HCT116 (cell line): ENCODE results near the gene RAMAC. TPM values are rescaled to one million over a fixed set of nuclear protein-coding genes. Genes with fewer than 3 reads are reported as not detected.

Experiments
- ATAC-seq: fragments of 200-7000 bp; cut with Tn5 transposase; 2 replicates; pipeline ENCODE4 v1.9.1; 2020; ENCODE audit warnings: mild to moderate bottlenecking, moderate library complexity
- BruUV-seq: library from RNA; stranded (reverse); fragments of 400-500 nt; replicated peaks from 2 replicates; lab custom pipeline; 2021; lab: Mats Ljungman, UMichigan
- CTCF ChIA-PET: fragments of 300-600 bp; sonication (Branson Sonifier 250); formaldehyde crosslinking; loops from one replicate; lab custom pipeline; 2021; ENCODE audit warnings: antibody characterized with exemption; lab: Charles Lee
- POLR2A ChIA-PET: fragments of 300-600, 350-600 bp; sonication (Branson Sonifier 250); formaldehyde crosslinking; loops from one replicate; lab custom pipeline; 2021; ENCODE audit warnings: antibody characterized with exemption; lab: Charles Lee
- RAD21 ChIA-PET, 2 experiments: fragments of 300-600 bp; sonication (Branson Sonifier 250); formaldehyde crosslinking; loops; one replicate each; lab custom pipeline; 2023; ENCODE audit warnings: low total read pairs in 2 of 2; ENCODE audit not compliant: uncharacterized antibody in 2 of 2, unreplicated experiment in 2 of 2, low non-redundant PET in 1 of 2; lab: Charles Lee
- DNase-seq: peaks from one replicate; pipeline ENCODE4 v3.0.0-alpha.2; 2010; ENCODE audit warnings: low read depth, low spot score
- H2AFZ ChIP-seq: fragments of 200-600 bp; shearing (Covaris generic), sonication (generic); 2 replicates; pipeline ENCODE4 v1.6.1; 2017; ENCODE audit warnings: low read depth, mixed run types, mixed read lengths, antibody characterized with exemption, low read length; ENCODE audit not compliant: poor library complexity, severe bottlenecking
- H3K27ac ChIP-seq: 2 replicates; pipeline ENCODE4 v1.5.1; 2012; ENCODE audit warnings: low read depth, low read length
- H3K27me3 ChIP-seq: fragments of 200-600 bp; sonication (generic); 2 replicates; pipeline ENCODE4 v1.6.1; 2016; ENCODE audit warnings: mixed run types, low read length, mixed read lengths; ENCODE audit not compliant: insufficient read depth
- H3K36me3 ChIP-seq, 2 experiments: fragments of 200-500 bp in 1 of 2; fragments of 200-600 bp in 1 of 2; sonication (Bioruptor generic) in 1 of 2; sonication (generic) in 1 of 2; 2 replicates each; pipeline versions ENCODE4 v1.5.1 to v1.6.1; 2014 to 2016; ENCODE audit warnings: low read length in 2 of 2, inconsistent platforms in 1 of 2, mixed read lengths in 1 of 2, mixed run types in 1 of 2; ENCODE audit not compliant: insufficient read depth in 2 of 2, control insufficient read depth in 1 of 2
- H3K4me1 ChIP-seq, 2 experiments: fragments of 200-600 bp in 1 of 2; sonication (generic) in 1 of 2; 2 replicates each; pipeline versions ENCODE4 v1.5.1 to v1.6.1; 2012 to 2017; ENCODE audit warnings: low read length in 2 of 2, inconsistent platforms in 1 of 2, mild to moderate bottlenecking in 1 of 2, mixed read lengths in 1 of 2, mixed run types in 1 of 2, moderate library complexity in 1 of 2; ENCODE audit not compliant: insufficient read depth in 2 of 2, control insufficient read depth in 1 of 2
- H3K4me2 ChIP-seq: fragments of 200-600 bp; sonication (generic); 2 replicates; pipeline ENCODE4 v1.6.1; 2017; ENCODE audit warnings: mixed run types, low read length, mixed read lengths
- H3K4me3 ChIP-seq, 2 experiments: fragments of 200-600 bp in 1 of 2; sonication (generic) in 1 of 2; replicated peaks in 1 of 2; 2 replicates each; pipeline ENCODE4 v1.5.1; 2011 to 2016; ENCODE audit warnings: low read length in 2 of 2, control low read depth in 1 of 2, low read depth in 1 of 2, mild to moderate bottlenecking in 1 of 2, mixed read lengths in 1 of 2, mixed run types in 1 of 2
- H3K79me2 ChIP-seq: fragments of 200-600 bp; sonication (generic); 2 replicates; pipeline ENCODE4 v1.6.1; 2017; ENCODE audit warnings: mild to moderate bottlenecking, mixed run types, low read length, moderate library complexity, mixed read lengths; ENCODE audit not compliant: insufficient read depth
- H3K9ac ChIP-seq: fragments of 200-600 bp; sonication (generic); 2 replicates; pipeline ENCODE4 v1.6.1; 2016; ENCODE audit warnings: low read length, mixed read lengths
- H3K9me2 ChIP-seq: fragments of 200-600 bp; sonication (generic), shearing (Covaris generic); 2 replicates; pipeline ENCODE4 v1.6.1; 2017; ENCODE audit warnings: mixed run types, mild to moderate bottlenecking, moderate library complexity; ENCODE audit not compliant: insufficient read depth
- H3K9me3 ChIP-seq, 2 experiments: fragments of 200-500 bp in 1 of 2; fragments of 200-600 bp in 1 of 2; sonication (Bioruptor generic) in 1 of 2; sonication (generic) in 1 of 2; 2 replicates each; pipeline ENCODE4 v1.6.1; 2014 to 2017; ENCODE audit warnings: low read length in 2 of 2, mixed read lengths in 2 of 2, inconsistent platforms in 1 of 2, low read depth in 1 of 2, mild to moderate bottlenecking in 1 of 2, mixed run types in 1 of 2, moderate library complexity in 1 of 2; ENCODE audit not compliant: control insufficient read depth in 1 of 2, insufficient read depth in 1 of 2
- H4K20me1 ChIP-seq: fragments of 200-600 bp; sonication (generic), shearing (Covaris generic); 2 replicates; pipeline ENCODE4 v1.6.1; 2017; ENCODE audit warnings: mixed run types, mild to moderate bottlenecking, moderate library complexity; ENCODE audit not compliant: insufficient read depth
- ATF3 ChIP-seq: IDR thresholded peaks from 2 replicates; pipeline ENCODE4 v1.6.1; 2012
- CBX3 ChIP-seq: IDR thresholded peaks from 2 replicates; pipeline ENCODE4 v1.6.1; 2012; ENCODE audit warnings: low read depth
- CEBPB ChIP-seq: IDR thresholded peaks from 2 replicates; pipeline ENCODE4 v1.6.1; 2012; ENCODE audit warnings: low read depth
- CTCF ChIP-seq, 3 experiments: fragments of 200-600 bp in 1 of 3; sonication (generic) in 1 of 3; IDR thresholded peaks in 2 of 3; conservative IDR thresholded peaks in 1 of 3; 2 replicates each; pipeline ENCODE4 v1.5.1; 2012 to 2017; ENCODE audit warnings: low read depth in 2 of 3, low read length in 2 of 3, antibody characterized with exemption in 1 of 3, borderline replicate concordance in 1 of 3, control low read depth in 1 of 3, mild to moderate bottlenecking in 1 of 3, mixed read lengths in 1 of 3, mixed run types in 1 of 3, moderate library complexity in 1 of 3; ENCODE audit not compliant: insufficient read depth in 1 of 3
- FOSL1 ChIP-seq: IDR thresholded peaks from 2 replicates; pipeline ENCODE4 v1.6.1; 2012; ENCODE audit warnings: low read depth
- JUND ChIP-seq: IDR thresholded peaks from 2 replicates; pipeline ENCODE4 v1.6.1; 2012
- POLR2A ChIP-seq: IDR thresholded peaks from 2 replicates; pipeline ENCODE4 v1.7.0; 2011; ENCODE audit warnings: borderline replicate concordance; ENCODE audit not compliant: insufficient read depth, insufficient read length; ENCODE audit errors: extremely low read depth
- RAD21 ChIP-seq: IDR thresholded peaks from 2 replicates; pipeline ENCODE4 v1.6.1; 2012; ENCODE audit warnings: low read depth, mild to moderate bottlenecking
- SIN3A ChIP-seq: IDR thresholded peaks from 2 replicates; pipeline ENCODE4 v1.6.1; 2012; ENCODE audit warnings: low read depth
- SRF ChIP-seq: IDR thresholded peaks from 2 replicates; pipeline ENCODE4 v1.6.1; 2012; ENCODE audit warnings: low read depth
- ZBTB33 ChIP-seq: IDR thresholded peaks from 2 replicates; pipeline ENCODE4 v1.6.1; 2011; ENCODE audit warnings: mild to moderate bottlenecking, low read length, moderate library complexity; ENCODE audit not compliant: insufficient replicate concordance; ENCODE audit errors: extremely low read depth
- ZFX ChIP-seq: fragments of 450-650 bp; IDR thresholded peaks from 2 replicates; pipeline ENCODE4 v1.6.1; 2017
- ZNF274 ChIP-seq: fragments of 200-500 bp; sonication (Bioruptor generic); IDR thresholded peaks from 2 replicates; pipeline ENCODE4 v1.6.1; 2014; ENCODE audit warnings: mild to moderate bottlenecking, low read depth, low read length, inconsistent platforms
- intact Hi-C: fragments of 100-400 bp; cut with micrococcal nuclease; formaldehyde crosslinking; loops from 2 replicates; pipeline ENCODE4 v1.10.0; 2022
- total RNA-seq: library from RNA; stranded (reverse); gene quantifications from one replicate; pipeline ENCODE4 v1.2.1, GENCODE V29; 2021; ENCODE audit not compliant: unreplicated experiment

The RAMAC gene
- total RNA-seq, 1 experiment from 2014 or later, result 16.5 TPM

GRCh38 chr15:82995938-82996337, 9.9 kb downstream of the RAMAC start:
- POLR2A ChIA-PET, result interaction anchor here (1.0 kb wide), 1 partner anchor 15 kb away, joined by 3 read pairs; the partner anchor contains the start of gene C15orf40
- no peaks in the 10 kb centered on the region for H3K79me2 ChIP-seq
- peaks cover 0 to 3% of the 10 kb centered on the region in 2 experiments; a peak in 1 of 4 replicates for H3K4me1 ChIP-seq
- no peak overlapping the region for H3K4me2 ChIP-seq
- H2AFZ ChIP-seq, result no peak overlapping the region
- H3K27me3 ChIP-seq, result no peaks in the 10 kb centered on the region
- TF ChIP-seq ZNF274 (no peak), ZFX (no peak), FOSL1 (no peak), SIN3A (no peak), ATF3 (no peak), CEBPB (no peak), RAD21 (no peak), POLR2A (no peak), CBX3 (no peak), JUND (no peak), SRF (no peak), CTCF (IDR thresholded peaks at IDR 0.05 in 2 of 3, conservative IDR thresholded peaks at IDR 0.05 in 1 of 3; ENCODE audit: borderline replicate concordance in 1 of 3, insufficient read depth in 1 of 3, low read depth in 2 of 3, low read length in 2 of 3) (no peak), ZBTB33 (no peak)
- H3K27ac ChIP-seq, result no peak overlapping the region
- RAD21 ChIA-PET, result no interaction called here
- H3K9me2 ChIP-seq, result no peaks in the 10 kb centered on the region
- H3K4me3 ChIP-seq, result no peak overlapping the region
- H3K9me3 ChIP-seq, result no peaks in the 10 kb centered on the region
- no TSS peak for BruUV-seq
- 0 out of 4 replicates have a peak, but pooled peaks cover 0 to under 1% of the 10 kb centered on the region in 2 experiments for H3K36me3 ChIP-seq
- intact Hi-C loops, result no loop called here
- CTCF ChIA-PET, result interaction anchor here (0.7 to 1.7 kb wide), 3 partner anchors 15 to 465 kb away, joined by 3 to 4 read pairs (median 3); no protein-coding TSS in a partner anchor
- DNase-seq (no peak), ATAC-seq (no peak)
- H4K20me1 ChIP-seq, result no peaks in the 10 kb centered on the region
- no peak overlapping the region for H3K9ac ChIP-seq
